ENCODE measurements around the gene MKKS.

Gene MKKS

DNA sequence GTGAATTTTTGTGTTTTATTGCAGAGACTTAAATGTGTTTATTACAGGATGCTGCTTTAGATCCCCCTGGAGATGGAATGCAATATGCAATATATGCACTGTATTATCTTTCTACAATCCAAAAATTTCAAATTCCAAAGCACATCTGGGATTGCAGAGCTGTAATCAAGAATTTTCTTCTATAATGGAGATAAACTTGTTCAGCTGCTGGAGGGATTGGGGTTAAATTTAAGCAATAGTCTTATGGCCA is 66.4 kb downstream of the MKKS start:
- no peak for DNase-seq

DNA sequence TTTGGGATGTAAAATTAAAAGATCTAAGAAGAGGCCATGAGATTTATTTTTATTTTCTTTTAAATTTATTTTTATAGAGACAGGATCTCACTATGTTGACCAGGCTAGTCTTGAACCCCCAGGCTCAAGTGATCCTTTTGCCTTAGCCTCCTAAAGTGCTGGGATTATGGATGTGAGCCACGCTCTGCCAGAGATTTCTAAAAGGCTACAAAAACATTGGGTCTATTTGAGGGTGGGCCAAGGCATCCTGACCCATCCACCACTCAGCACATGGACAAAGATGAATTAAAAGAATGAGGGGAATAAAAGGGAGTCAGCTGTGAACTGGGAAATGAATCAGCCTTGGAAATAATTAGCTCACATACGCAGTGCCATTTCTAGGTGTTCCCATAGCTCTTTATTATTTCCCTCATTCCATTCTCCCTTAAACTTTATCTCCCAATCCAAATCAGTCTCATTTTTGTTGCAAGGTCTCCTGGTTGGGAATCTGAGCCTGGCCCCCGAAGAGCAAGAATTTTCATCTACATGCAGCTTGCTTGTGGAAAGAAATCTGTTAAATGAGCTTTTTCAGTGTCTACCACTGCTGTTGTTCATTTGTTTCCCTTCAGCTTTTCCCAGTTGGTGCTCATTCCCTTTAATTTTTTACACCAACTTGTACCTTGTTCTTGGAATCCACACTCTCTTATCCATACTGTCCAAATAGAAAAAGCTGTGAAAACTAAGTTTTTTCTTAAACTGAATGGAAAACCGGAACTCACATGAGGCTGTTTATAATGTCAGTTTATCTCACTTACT is 66.9 kb downstream of the MKKS start:
- no peak for DNase-seq

GRCh38 chr20:10362674-10363073 is 71.3 kb downstream of the MKKS start:
- DNase-seq, result no peak

GRCh38 chr20:10360878-10361277 is 73.1 kb downstream of the MKKS start:
- no peak for DNase-seq

- DNase-seq, result no peak
Observed at GRCh38 chr20:10359621-10360040, 74.4 kb downstream of the MKKS start.

- no peak for DNase-seq
Observed at GRCh38 chr20:10357974-10358373, 76.0 kb downstream of the MKKS start.

DNA sequence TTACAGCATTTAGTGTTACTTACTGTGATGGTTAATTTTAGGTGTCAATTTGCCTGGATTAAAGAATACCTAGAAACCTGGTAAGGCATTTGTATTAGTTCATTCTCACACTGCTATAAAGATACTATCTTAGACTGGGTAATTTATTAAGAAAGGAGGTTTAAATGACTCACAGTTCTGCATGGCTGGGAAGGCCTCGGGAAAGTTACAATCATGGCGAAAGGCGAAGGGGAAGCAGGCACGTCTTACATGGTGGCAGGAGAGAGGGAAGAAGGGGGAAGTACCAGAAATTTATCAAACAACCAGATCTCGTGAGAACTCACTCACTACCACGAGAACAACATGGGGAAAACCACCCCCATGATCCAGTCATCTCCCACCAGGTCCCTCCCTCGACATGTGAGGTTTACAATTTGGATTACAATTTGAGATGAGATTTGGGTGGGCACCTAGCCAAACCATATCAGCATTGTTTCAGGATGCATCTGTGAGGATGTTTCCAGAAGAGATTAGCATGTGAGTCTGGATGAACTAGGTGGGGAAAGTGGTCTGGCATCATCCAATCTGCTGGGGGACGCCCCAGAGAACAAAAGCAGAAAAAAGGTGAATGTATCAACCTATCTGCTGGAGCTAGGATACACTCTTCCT is 76.8 kb downstream of the MKKS start:
- DNase-seq, result no peak

- no peak for DNase-seq
Observed at GRCh38 chr20:10356628-10357027, 77.4 kb downstream of the MKKS start.

DNA sequence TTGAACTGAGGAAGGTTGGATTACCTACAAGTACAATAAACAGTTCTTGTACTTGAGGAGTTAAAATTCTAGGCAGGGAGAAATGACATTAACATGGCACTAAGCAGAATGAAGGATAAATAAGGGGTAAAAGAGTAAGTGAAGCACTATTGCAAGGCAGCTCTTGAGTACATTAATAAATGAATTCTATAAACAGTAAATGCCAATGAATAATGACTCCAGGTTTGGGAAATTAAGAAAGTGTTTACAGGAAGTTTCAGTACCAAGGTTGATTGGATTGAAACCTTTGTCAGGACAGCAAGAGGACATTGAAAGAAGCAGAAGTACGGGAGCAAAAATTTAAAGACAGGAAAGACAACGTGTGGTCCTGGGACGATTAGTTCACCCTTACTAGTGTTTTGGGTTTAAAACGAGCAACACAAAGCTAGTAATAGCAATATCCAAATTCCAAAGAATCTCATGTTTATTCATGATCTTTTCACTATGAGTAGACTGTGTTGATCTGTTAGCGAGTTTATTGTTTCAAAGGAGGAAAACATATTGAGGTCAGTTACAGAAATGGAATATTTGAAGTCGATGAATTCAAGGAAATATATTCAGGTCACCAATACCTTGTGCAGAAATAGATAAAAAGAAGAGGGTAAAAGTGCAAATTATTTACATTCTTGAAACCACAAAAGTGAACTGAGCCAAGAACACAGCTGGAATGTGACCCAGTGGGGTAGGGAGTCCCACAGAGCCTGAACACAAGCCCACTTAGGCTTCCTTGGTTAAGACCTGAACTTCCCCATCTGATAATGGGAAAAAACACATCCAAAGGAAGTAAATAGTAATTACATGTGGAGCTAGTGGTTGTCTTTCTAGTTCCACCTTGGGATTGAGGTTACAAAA is 80.8 kb downstream of the MKKS start:
- DNase-seq, result no peak
